DOHH2 (cell line): ENCODE results near the gene TJP2.

ENCODE experiments used
- CTCF ChIP-seq: fragments of 200-600 bp; sonication (generic); IDR thresholded peaks from one replicate; pipeline ENCODE4 v1.5.1; 2014; ENCODE audit warnings: antibody characterized with exemption, mild to moderate bottlenecking, low read depth, low read length; ENCODE audit not compliant: poor library complexity, severe bottlenecking
- EZH2phosphoT487 ChIP-seq: fragments of 200-600 bp; sonication (generic); IDR thresholded peaks from 2 replicates; pipeline ENCODE4 v1.6.1; 2017; ENCODE audit warnings: borderline replicate concordance, mild to moderate bottlenecking, antibody characterized with exemption, low read length, moderate library complexity, mixed read lengths

GRCh38 chr9:69215774-69216485 is 41.9 kb downstream of the TJP2 start:
- no peak for TF ChIP-seq CTCF
- TF ChIP-seq EZH2phosphoT487: no peak
